ENCODE data around the gene IGFBP3. TPM values are rescaled to one million over a fixed set of nuclear protein-coding genes. Genes with fewer than 3 reads are reported as not detected.

IGFBP3 gene
- total RNA-seq, result 2.3 and 5.5 TPM in 2 replicates

GRCh38 chr7:45920502-45921380 is at the start of gene IGFBP3:
IGFBP3 (minus strand) TSS chr7:45921272; CDS start chr7:45921140, 132 bp downstream.

GRCh38 chr7:45888185-45888992 is 32.7 kb downstream of the IGFBP3 start, which contains the start of gene IGFBP1:
IGFBP1 (plus strand) TSS chr7:45888488; CDS start chr7:45888653, 165 bp downstream.

GRCh38 chr7:45873035-45873354 is 48.1 kb downstream of the IGFBP3 start, which contains the start of gene CCDC201:
CCDC201 (minus strand) TSS chr7:45873082; CDS start chr7:45873007, 75 bp downstream.

Other genes starting within 250 kb of the IGFBP3 start
- gene CCDC201, start 48.2 kb downstream of the IGFBP3 start, total RNA-seq, result not detected in 2 replicates
- gene IGFBP1, start 32.8 kb downstream of the IGFBP3 start, total RNA-seq, result not detected in 2 replicates